ENCODE measurements around the gene KCNMA1. TPM values are rescaled to one million over a fixed set of nuclear protein-coding genes. Genes with fewer than 3 reads are reported as not detected.

Gene KCNMA1
- total RNA-seq, 3 donors from 2014 or later (not counting 1 experiment from before 2014, with no cell fraction given): 0.40 to 1.8 (median 0.63) TPM

DNA sequence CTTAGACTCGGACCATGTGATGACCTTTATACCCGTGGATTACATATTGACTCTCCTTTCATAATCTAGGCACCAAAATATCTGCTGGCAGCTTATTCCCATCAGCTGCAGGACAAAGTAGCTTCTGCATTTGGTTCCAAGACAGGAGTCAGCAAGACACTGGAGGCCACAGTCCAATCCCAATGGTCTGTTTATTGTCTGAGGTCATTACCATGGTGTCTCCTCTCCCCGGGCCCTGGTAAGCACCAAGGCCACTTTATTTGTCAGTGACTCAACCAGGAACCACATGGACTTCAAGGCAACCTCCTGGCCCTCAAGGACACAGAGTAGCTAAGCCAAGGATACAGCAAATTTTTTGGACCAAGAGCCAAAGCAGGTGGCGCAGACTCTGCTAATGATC lies 36.1 kb downstream of the KCNMA1 start:
- Histone ChIP-seq H3K4me3 (ENCODE audit: low read length) (no peak overlapping the region), H3K27ac (ENCODE audit: low read length) (no peak overlapping the region), H3K36me3 (ENCODE audit: control insufficient read depth, insufficient read depth, low read length) (no peaks in the 10 kb centered on the region), H3K9me3 (ENCODE audit: control insufficient read depth, insufficient read depth, low read length) (no peaks in the 10 kb centered on the region), H3K27me3 (ENCODE audit: control insufficient read depth, insufficient read depth, low read length) (no peaks in the 10 kb centered on the region), H3K4me1 (ENCODE audit: control insufficient read depth, insufficient read depth, low read length) (peaks cover 20% of the 10 kb centered on the region)
- Mint-ChIP-seq H3K27me3 (ENCODE audit: low read depth in 2 of 2) (peaks cover 0 to 5% of the 10 kb centered on the region in 2 donors), H3K27ac (no peak overlapping the region), H3K4me3 (no peak overlapping the region), H3K4me1 (peaks cover 17 to 18% of the 10 kb centered on the region in 2 donors), H3K9me3 (no peaks in the 10 kb centered on the region), H3K36me3 (no peaks in the 10 kb centered on the region)
- 92% methylated on average over 4 of the region's 4 CpGs for WGBS (ENCODE audit: insufficient coverage)
- DNase-seq (no peak), ATAC-seq (no peak)
- TF ChIP-seq, protein P1, sequence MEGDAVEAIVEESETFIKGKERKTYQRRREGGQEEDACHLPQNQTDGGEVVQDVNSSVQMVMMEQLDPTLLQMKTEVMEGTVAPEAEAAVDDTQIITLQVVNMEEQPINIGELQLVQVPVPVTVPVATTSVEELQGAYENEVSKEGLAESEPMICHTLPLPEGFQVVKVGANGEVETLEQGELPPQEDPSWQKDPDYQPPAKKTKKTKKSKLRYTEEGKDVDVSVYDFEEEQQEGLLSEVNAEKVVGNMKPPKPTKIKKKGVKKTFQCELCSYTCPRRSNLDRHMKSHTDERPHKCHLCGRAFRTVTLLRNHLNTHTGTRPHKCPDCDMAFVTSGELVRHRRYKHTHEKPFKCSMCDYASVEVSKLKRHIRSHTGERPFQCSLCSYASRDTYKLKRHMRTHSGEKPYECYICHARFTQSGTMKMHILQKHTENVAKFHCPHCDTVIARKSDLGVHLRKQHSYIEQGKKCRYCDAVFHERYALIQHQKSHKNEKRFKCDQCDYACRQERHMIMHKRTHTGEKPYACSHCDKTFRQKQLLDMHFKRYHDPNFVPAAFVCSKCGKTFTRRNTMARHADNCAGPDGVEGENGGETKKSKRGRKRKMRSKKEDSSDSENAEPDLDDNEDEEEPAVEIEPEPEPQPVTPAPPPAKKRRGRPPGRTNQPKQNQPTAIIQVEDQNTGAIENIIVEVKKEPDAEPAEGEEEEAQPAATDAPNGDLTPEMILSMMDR (IDR thresholded peaks at IDR 0.05): no peak
- intact Hi-C loops (cut with micrococcal nuclease): no loop called here

GRCh38 chr10:77600640-77601039 lies 37.0 kb downstream of the KCNMA1 start:
- TF ChIP-seq, protein P1 (IDR thresholded peaks at IDR 0.05): no peak
- no peaks in the 10 kb centered on the region for H3K36me3 Mint-ChIP-seq
- Histone ChIP-seq H3K27me3 (ENCODE audit: control insufficient read depth, insufficient read depth, low read length) (no peaks in the 10 kb centered on the region), H3K4me1 (ENCODE audit: control insufficient read depth, insufficient read depth, low read length) (peaks cover 20% of the 10 kb centered on the region), H3K27ac (ENCODE audit: low read length) (no peak overlapping the region), H3K4me3 (ENCODE audit: low read length) (no peak overlapping the region), H3K9me3 (ENCODE audit: control insufficient read depth, insufficient read depth, low read length) (no peaks in the 10 kb centered on the region), H3K36me3 (ENCODE audit: control insufficient read depth, insufficient read depth, low read length) (no peaks in the 10 kb centered on the region)
- no peak overlapping the region for H3K27ac Mint-ChIP-seq
- no peak overlapping the region for H3K4me3 Mint-ChIP-seq
- ATAC-seq (no peak), DNase-seq (no peak)
- WGBS (ENCODE audit: insufficient coverage): 92% methylated on average over 6 of the region's 6 CpGs
- H3K9me3 Mint-ChIP-seq: no peaks in the 10 kb centered on the region
- peaks cover 17 to 18% of the 10 kb centered on the region in 2 donors for H3K4me1 Mint-ChIP-seq
- intact Hi-C loops (cut with micrococcal nuclease): no loop called here
- peaks cover 0 to 5% of the 10 kb centered on the region in 2 donors for H3K27me3 Mint-ChIP-seq (ENCODE audit: low read depth in 2 of 2)

- Mint-ChIP-seq H3K9me3 (no peaks in the 10 kb centered on the region), H3K4me3 (no peak overlapping the region), H3K36me3 (no peaks in the 10 kb centered on the region), H3K27ac (no peak overlapping the region), H3K27me3 (ENCODE audit: low read depth in 2 of 2) (peaks cover 0 to 6% of the 10 kb centered on the region in 2 donors), H3K4me1 (peaks cover 17 to 18% of the 10 kb centered on the region in 2 donors)
- DNase-seq (no peak), ATAC-seq (no peak)
- Histone ChIP-seq H3K27me3 (ENCODE audit: control insufficient read depth, insufficient read depth, low read length) (no peaks in the 10 kb centered on the region), H3K36me3 (ENCODE audit: control insufficient read depth, insufficient read depth, low read length) (no peaks in the 10 kb centered on the region), H3K27ac (ENCODE audit: low read length) (no peak overlapping the region), H3K4me3 (ENCODE audit: low read length) (no peak overlapping the region), H3K9me3 (ENCODE audit: control insufficient read depth, insufficient read depth, low read length) (no peaks in the 10 kb centered on the region), H3K4me1 (ENCODE audit: control insufficient read depth, insufficient read depth, low read length) (peaks cover 20% of the 10 kb centered on the region)
- WGBS (ENCODE audit: insufficient coverage): 91% methylated on average over 4 of the region's 4 CpGs
- intact Hi-C loops (cut with micrococcal nuclease): no loop called here
- TF ChIP-seq, protein P1 (IDR thresholded peaks at IDR 0.05): no peak
Measured at GRCh38 chr10:77599651-77600050, 38.0 kb downstream of the KCNMA1 start.

- Mint-ChIP-seq H3K4me3 (no peak overlapping the region), H3K4me1 (peaks cover 12% of the 10 kb centered on the region in 2 donors), H3K9me3 (no peaks in the 10 kb centered on the region), H3K27me3 (ENCODE audit: low read depth in 2 of 2) (peaks cover 0 to 8% of the 10 kb centered on the region in 2 donors), H3K36me3 (no peaks in the 10 kb centered on the region), H3K27ac (no peak overlapping the region)
- Histone ChIP-seq H3K27ac (ENCODE audit: low read length) (no peak overlapping the region), H3K27me3 (ENCODE audit: control insufficient read depth, insufficient read depth, low read length) (no peaks in the 10 kb centered on the region), H3K36me3 (ENCODE audit: control insufficient read depth, insufficient read depth, low read length) (no peaks in the 10 kb centered on the region), H3K9me3 (ENCODE audit: control insufficient read depth, insufficient read depth, low read length) (no peaks in the 10 kb centered on the region), H3K4me3 (ENCODE audit: low read length) (no peak overlapping the region), H3K4me1 (ENCODE audit: control insufficient read depth, insufficient read depth, low read length) (peaks cover 12% of the 10 kb centered on the region)
- ATAC-seq (no peak), DNase-seq (no peak)
- TF ChIP-seq, protein P1 (IDR thresholded peaks at IDR 0.05): no peak
- WGBS (ENCODE audit: insufficient coverage): 83% methylated on average over 5 of the region's 7 CpGs
- intact Hi-C loops (cut with micrococcal nuclease): no loop called here
Measured at GRCh38 chr10:77598606-77599005, 39.0 kb downstream of the KCNMA1 start.
